NCI-H2029 treated with DMSO at 0.1 percent for 48 hours (cell line): ENCODE results near the gene GRIN2A.

Experiments used
- DNase-seq: peaks from one replicate; lab custom pipeline; 2025; lab: John Stamatoyannopoulos, UW

The GRIN2A gene

DNA sequence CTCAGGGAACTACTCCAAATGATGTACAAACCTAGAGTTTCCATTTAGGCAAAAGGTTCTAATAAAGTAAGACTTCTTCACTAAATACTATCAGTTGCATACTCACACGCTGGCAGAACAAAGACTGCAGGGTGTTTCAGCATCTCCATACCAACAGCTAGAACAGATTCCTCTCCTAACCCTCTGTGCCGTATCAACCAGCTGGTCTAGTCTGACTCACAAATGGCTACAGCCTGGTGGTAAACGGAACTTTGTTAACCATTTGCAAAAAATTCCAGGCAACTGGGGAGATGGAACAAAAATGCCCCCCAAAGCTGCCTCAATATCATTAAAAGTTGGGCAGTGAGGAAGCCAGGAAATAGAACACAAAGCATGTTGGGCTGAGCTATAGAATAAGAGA lies 217.1 kb downstream of the GRIN2A start:
- no peak for DNase-seq

- DNase-seq: no peak
These were observed 217.8 kb downstream of the GRIN2A start for GRCh38 chr16:9964426-9964825.

- no peak for DNase-seq
These were observed 224.8 kb downstream of the GRIN2A start for GRCh38 chr16:9957433-9957832.

GRCh38 chr16:9957002-9957401 lies 225.2 kb downstream of the GRIN2A start:
- no peak for DNase-seq

- no peak for DNase-seq
These were observed 226.6 kb downstream of the GRIN2A start for GRCh38 chr16:9955677-9956076.

- no peak for DNase-seq
These were observed 228.2 kb downstream of the GRIN2A start for GRCh38 chr16:9953908-9954570.

- DNase-seq: no peak
These were observed 231.6 kb downstream of the GRIN2A start for GRCh38 chr16:9950658-9951057.

GRCh38 chr16:9949396-9949795 lies 232.8 kb downstream of the GRIN2A start:
- DNase-seq: no peak

- DNase-seq: no peak
These were observed 233.3 kb downstream of the GRIN2A start for GRCh38 chr16:9948933-9949332.

- DNase-seq: no peak
These were observed 236.1 kb downstream of the GRIN2A start for GRCh38 chr16:9946022-9946720.

DNA sequence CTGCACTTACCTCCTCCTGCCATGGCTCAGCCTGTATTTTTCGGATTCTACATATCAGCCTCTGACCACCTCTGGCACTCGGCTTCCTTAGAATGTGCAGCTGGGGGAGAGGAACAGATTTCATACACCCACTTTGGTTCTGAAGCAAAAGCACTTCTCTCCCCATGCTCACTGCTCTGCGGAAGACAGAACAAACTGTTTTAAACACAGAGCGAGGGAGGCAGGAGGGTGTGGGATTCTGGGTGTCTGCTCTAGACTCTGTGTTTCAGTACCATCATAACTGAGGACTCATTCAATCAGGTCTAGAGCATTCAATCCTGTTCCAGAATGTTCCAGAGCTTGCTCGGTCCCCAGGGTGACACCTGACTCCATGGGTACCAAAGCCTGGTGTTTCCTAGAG lies 239.1 kb downstream of the GRIN2A start:
- no peak for DNase-seq

DNA sequence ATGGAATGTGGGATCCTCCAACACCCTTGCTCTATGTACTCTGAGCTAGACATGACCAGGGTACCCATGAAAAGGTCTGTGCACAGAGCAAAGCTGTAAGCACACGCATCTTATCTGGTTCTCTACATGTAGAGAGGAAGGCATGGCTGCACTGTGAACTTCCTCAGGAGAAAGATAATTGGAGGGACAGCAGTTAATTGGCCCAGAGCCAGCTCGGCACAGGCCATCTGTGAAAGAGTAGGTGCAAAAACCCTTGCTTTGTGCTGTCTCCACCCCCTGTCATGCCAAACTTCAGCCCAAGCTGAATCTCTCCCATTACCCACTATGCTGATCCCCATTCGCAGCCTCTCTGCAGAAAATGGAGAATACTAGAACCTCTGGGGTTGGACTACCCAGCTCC lies 241.0 kb downstream of the GRIN2A start:
- no peak for DNase-seq

DNA sequence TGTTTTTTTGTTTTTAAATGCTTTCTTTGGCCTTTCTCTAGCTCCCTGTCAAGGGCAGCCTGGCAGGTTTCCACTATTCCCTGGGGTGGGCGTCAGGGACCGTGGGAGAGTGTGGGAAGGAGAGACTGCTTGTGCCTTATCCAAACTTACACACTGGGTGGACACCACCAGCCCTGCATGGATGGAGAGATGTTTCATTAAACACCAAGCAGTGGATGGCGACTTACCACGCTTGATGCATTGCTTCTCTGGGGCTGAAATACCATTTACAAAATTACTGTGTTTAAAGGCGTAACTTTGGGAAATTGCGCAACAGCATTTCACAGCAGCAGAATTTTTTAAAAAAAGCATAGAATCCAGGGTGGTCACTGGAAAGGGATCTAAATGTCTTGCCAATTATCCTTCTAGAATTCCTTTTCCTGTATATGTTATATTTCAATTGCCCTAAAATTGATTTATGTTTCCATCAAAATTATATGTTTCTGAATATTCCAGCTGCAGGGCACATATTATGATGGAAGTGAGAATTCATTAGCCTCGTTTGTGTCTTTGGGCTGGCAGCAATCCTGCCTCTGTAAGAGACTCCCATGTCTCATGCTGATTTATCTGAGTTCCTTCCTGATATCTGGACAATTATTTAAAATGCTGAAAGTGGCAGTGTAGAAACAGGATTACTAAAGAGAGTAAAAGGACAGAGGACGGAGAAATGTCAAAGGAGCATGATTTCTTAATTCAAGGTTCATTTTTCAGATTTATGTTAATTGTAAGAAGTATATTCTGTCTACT lies 247.3 kb downstream of the GRIN2A start:
- DNase-seq: no peak

GRCh38 chr16:9932919-9933653 lies 249.1 kb downstream of the GRIN2A start:
- DNase-seq: no peak

GRCh38 chr16:9932000-9932399 lies 250.2 kb downstream of the GRIN2A start:
- DNase-seq: no peak

GRCh38 chr16:9929836-9930235 lies 252.4 kb downstream of the GRIN2A start:
- DNase-seq: peak; percentile 42

DNA sequence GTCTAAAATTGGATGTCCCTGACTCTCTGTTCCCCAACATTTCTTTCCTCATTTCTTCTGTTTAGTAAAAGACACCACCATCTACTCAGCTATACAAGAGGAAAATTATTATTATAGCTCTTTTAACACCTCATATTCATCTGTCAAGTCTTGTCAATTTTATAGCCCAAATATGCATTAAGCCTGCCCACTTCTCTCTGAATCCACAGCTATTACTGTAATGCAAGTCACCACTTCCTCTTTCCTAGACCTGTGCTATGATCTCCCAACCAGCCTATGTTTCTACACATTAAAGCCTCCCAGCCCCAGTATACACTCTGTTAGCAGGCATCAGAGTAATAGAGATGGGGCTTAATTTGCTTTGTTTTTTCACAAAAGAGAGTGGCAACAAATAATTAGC lies 252.9 kb downstream of the GRIN2A start:
- no peak for DNase-seq

DNA sequence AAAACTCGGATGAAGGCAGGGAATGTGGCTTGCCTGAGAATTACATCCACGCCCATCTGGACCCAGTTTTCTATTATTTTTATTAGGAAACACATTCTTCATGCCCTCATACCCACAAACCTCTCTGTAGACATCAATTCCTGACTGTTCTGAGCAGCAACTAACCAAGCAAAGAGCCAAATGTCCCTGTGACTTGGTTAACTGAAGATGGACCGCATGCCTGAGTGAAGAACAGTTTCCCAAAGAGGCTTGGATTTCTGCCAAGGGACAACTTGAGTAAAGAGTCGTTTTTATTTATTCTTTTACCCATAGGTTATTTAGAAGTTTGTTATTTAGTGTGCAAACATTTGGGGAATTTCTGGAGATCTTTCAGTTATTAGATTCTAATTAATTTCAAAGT lies 259.8 kb downstream of the GRIN2A start:
- DNase-seq: no peak

DNA sequence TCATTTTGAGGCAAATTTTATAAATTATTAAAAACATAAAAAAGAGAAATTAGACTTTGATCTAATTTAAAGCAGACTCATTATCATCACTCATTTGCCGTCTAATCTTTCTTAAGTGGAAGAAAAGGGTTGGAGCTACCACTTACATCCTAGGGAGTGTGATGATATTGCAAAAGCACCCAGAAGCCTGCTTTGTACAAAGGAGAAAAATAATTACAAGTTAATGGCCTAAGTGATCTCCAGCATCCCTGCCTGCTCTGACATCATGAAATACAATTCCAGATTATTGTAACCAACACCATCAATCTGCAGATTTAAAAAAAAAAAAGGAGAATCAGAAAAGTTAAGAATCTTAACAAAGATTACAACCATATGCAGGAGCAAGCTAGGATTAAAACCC lies 260.2 kb downstream of the GRIN2A start:
- no peak for DNase-seq

- DNase-seq: no peak
These were observed 262.8 kb downstream of the GRIN2A start for GRCh38 chr16:9919460-9919859.

GRCh38 chr16:9917691-9918090 lies 264.5 kb downstream of the GRIN2A start:
- DNase-seq: no peak

GRCh38 chr16:9913604-9914326 lies 268.5 kb downstream of the GRIN2A start:
- DNase-seq: no peak
